Measurements from ENCODE around the gene SAMD3. TPM values are rescaled to one million over a fixed set of nuclear protein-coding genes. Genes with fewer than 3 reads are reported as not detected.
"Not testable (repeated sequence)": the region's sequence is repeated elsewhere in the genome, so short reads cannot be mapped to it uniquely, and the experiment has no call there.

The SAMD3 gene
- total RNA-seq, 1 experiment from 2014 or later: not detected

GRCh38 chr6:130200020-130200419 lies 22.7 kb downstream of the SAMD3 start:
- no peak for DNase-seq
- TF ChIP-seq, protein P1, sequence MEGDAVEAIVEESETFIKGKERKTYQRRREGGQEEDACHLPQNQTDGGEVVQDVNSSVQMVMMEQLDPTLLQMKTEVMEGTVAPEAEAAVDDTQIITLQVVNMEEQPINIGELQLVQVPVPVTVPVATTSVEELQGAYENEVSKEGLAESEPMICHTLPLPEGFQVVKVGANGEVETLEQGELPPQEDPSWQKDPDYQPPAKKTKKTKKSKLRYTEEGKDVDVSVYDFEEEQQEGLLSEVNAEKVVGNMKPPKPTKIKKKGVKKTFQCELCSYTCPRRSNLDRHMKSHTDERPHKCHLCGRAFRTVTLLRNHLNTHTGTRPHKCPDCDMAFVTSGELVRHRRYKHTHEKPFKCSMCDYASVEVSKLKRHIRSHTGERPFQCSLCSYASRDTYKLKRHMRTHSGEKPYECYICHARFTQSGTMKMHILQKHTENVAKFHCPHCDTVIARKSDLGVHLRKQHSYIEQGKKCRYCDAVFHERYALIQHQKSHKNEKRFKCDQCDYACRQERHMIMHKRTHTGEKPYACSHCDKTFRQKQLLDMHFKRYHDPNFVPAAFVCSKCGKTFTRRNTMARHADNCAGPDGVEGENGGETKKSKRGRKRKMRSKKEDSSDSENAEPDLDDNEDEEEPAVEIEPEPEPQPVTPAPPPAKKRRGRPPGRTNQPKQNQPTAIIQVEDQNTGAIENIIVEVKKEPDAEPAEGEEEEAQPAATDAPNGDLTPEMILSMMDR (IDR thresholded peaks at IDR 0.05; ENCODE audit: unreplicated experiment): no peak
- no peak overlapping the region for H3K27ac Mint-ChIP-seq (ENCODE audit: unreplicated experiment)
- H3K4me3 Mint-ChIP-seq (ENCODE audit: low read depth, unreplicated experiment): no peak overlapping the region
- no peaks in the 10 kb centered on the region for H3K9me3 Mint-ChIP-seq (ENCODE audit: low read depth, unreplicated experiment)
- no TSS peak for BruUV-seq (replicated peaks)
- H3K4me1 Mint-ChIP-seq (ENCODE audit: low read depth, unreplicated experiment): no peaks in the 10 kb centered on the region
- CTCF ChIA-PET: no interaction called here
- H3K36me3 Mint-ChIP-seq (ENCODE audit: insufficient read depth, unreplicated experiment): no peaks in the 10 kb centered on the region
- peaks cover 17% of the 10 kb centered on the region for H3K27me3 Mint-ChIP-seq (ENCODE audit: unreplicated experiment)
- intact Hi-C loops (cut with micrococcal nuclease; ENCODE audit: unreplicated experiment): no loop called here

- DNase-seq: no peak
- Mint-ChIP-seq H3K4me1 (ENCODE audit: low read depth, unreplicated experiment) (no peaks in the 10 kb centered on the region), H3K9me3 (ENCODE audit: low read depth, unreplicated experiment) (no peaks in the 10 kb centered on the region), H3K27me3 (ENCODE audit: unreplicated experiment) (peaks cover 32% of the 10 kb centered on the region), H3K27ac (ENCODE audit: unreplicated experiment) (no peak overlapping the region), H3K36me3 (ENCODE audit: insufficient read depth, unreplicated experiment) (no peaks in the 10 kb centered on the region), H3K4me3 (ENCODE audit: low read depth, unreplicated experiment) (no peak overlapping the region)
- TF ChIP-seq, protein P1 (IDR thresholded peaks at IDR 0.05; ENCODE audit: unreplicated experiment): no peak
- no TSS peak for BruUV-seq (replicated peaks)
- intact Hi-C loops (cut with micrococcal nuclease; ENCODE audit: unreplicated experiment): no loop called here
- CTCF ChIA-PET: interaction anchor here (0.8 kb wide), 1 partner anchor 15 kb away, joined by 3 read pairs; no protein-coding TSS in a partner anchor
Observed at GRCh38 chr6:130198483-130199035, 24.2 kb downstream of the SAMD3 start.

GRCh38 chr6:130197816-130198482 lies 24.8 kb downstream of the SAMD3 start:
- H3K9me3 Mint-ChIP-seq (ENCODE audit: low read depth, unreplicated experiment); DNase-seq; H3K4me3 Mint-ChIP-seq (ENCODE audit: low read depth, unreplicated experiment); H3K4me1 Mint-ChIP-seq (ENCODE audit: low read depth, unreplicated experiment); H3K36me3 Mint-ChIP-seq (ENCODE audit: insufficient read depth, unreplicated experiment); intact Hi-C loops (cut with micrococcal nuclease; ENCODE audit: unreplicated experiment); BruUV-seq (replicated peaks); H3K27ac Mint-ChIP-seq (ENCODE audit: unreplicated experiment): not testable (repeated sequence)
- CTCF ChIA-PET: interaction anchor here (0.8 kb wide), 1 partner anchor 15 kb away, joined by 3 read pairs; no protein-coding TSS in a partner anchor
- peaks cover 38% of the 10 kb centered on the region for H3K27me3 Mint-ChIP-seq (ENCODE audit: unreplicated experiment)

DNA sequence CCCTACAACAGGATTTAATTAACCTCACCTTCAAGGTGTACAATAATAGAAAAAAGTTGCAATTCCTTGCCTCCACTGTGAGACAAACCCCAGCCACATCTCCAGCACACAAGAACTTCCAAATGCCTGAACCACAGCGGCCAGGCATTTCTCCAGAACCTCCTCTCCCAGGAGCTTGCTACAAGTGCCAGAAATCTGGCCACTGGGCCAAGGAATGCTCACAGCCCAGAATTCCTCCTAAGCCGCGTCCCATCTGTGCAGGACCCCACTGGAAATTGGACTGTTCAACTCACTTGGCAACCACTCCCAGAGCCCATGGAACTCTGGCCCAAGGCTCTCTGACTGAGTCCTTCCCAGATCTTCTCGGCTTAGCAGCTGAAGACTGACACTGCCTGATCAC lies 28.3 kb downstream of the SAMD3 start:
- H3K9me3 Mint-ChIP-seq (ENCODE audit: low read depth, unreplicated experiment); CTCF ChIA-PET; H3K36me3 Mint-ChIP-seq (ENCODE audit: insufficient read depth, unreplicated experiment); intact Hi-C loops (cut with micrococcal nuclease; ENCODE audit: unreplicated experiment); H3K4me1 Mint-ChIP-seq (ENCODE audit: low read depth, unreplicated experiment); H3K4me3 Mint-ChIP-seq (ENCODE audit: low read depth, unreplicated experiment); DNase-seq; H3K27ac Mint-ChIP-seq (ENCODE audit: unreplicated experiment); BruUV-seq (replicated peaks): not testable (repeated sequence)
- peaks cover 42% of the 10 kb centered on the region for H3K27me3 Mint-ChIP-seq (ENCODE audit: unreplicated experiment)

- intact Hi-C loops (cut with micrococcal nuclease; ENCODE audit: unreplicated experiment): no loop called here
- Mint-ChIP-seq H3K4me3 (ENCODE audit: low read depth, unreplicated experiment) (no peak overlapping the region), H3K27me3 (ENCODE audit: unreplicated experiment) (peaks cover 34% of the 10 kb centered on the region), H3K9me3 (ENCODE audit: low read depth, unreplicated experiment) (no peaks in the 10 kb centered on the region), H3K36me3 (ENCODE audit: insufficient read depth, unreplicated experiment) (no peaks in the 10 kb centered on the region), H3K4me1 (ENCODE audit: low read depth, unreplicated experiment) (no peaks in the 10 kb centered on the region), H3K27ac (ENCODE audit: unreplicated experiment) (no peak overlapping the region)
- CTCF ChIA-PET: no interaction called here
- no TSS peak for BruUV-seq (replicated peaks)
- DNase-seq: no peak
- TF ChIP-seq, protein P1 (IDR thresholded peaks at IDR 0.05; ENCODE audit: unreplicated experiment): no peak
Observed at GRCh38 chr6:130190701-130191690, 31.8 kb downstream of the SAMD3 start.
